GM23248 (cell line): ENCODE data around the gene RNF135.
"Not testable (repeated sequence)": the region's sequence is repeated elsewhere in the genome, so short reads cannot be mapped to it uniquely, and the experiment has no call there.

ENCODE experiments used
- EZH2 ChIP-seq: fragments of 200-600 bp; sonication (generic); IDR thresholded peaks from 2 replicates; pipeline ENCODE4 v1.6.1; 2018; ENCODE audit warnings: antibody characterized with exemption, mild to moderate bottlenecking; ENCODE audit not compliant: insufficient read depth, poor library complexity, severe bottlenecking
- EZH2phosphoT487 ChIP-seq: fragments of 200-600 bp; sonication (generic); IDR thresholded peaks from 2 replicates; pipeline ENCODE4 v1.6.1; 2018; ENCODE audit warnings: antibody characterized with exemption, moderate library complexity, mild to moderate bottlenecking, low read depth; ENCODE audit not compliant: insufficient read depth

- not testable (repeated sequence) for TF ChIP-seq EZH2phosphoT487, EZH2
Measured at GRCh38 chr17:30929861-30930260, 41.0 kb upstream of the RNF135 start.
